Activated CD8-positive, alpha-beta memory T cell treated with anti-CD3 and anti-CD28 coated beads for 4 hours (primary cell): ENCODE measurements around the gene HNRNPR.
A peak's percentile ranks its signal among the peaks of the same experiment; 100 is the strongest.
"Not testable (repeated sequence)": the region's sequence is repeated elsewhere in the genome, so short reads cannot be mapped to it uniquely, and the experiment has no call there.

Experiments
- DNase-seq, 2 donors: peaks; one replicate each; pipeline ENCODE4 v3.0.0-alpha.2; 2020; ENCODE audit warnings: low read depth in 2 of 2

HNRNPR gene

GRCh38 chr1:23344111-23344986 is at the start of gene HNRNPR:
Gene HNRNPR, minus strand, starts transcription at chr1:23344284. Its CDS starts 3,276 bp downstream, at chr1:23341008.
- DNase-seq: peak; percentile 97 to 98

DNA sequence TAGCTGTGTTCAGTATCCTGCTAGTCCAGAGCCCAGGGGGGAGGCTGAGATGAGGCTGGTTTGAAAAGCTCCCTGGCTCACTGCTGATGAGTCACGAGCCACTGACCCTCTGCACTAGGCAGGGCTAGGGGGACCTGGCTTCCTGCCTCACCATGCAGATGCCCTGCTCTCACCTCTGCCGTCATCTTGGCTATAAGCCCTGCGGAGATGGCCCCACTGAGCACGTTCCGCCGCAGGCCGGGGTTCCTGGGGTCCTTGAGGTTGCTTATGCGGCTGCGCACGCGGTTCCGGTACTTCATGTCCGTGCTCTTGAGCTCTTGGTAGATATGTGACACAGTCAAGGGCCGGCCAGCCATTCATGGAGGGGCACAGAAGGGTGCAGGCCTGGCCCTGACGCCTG is 49.6 kb upstream of the HNRNPR start:
- DNase-seq: no peak

DNA sequence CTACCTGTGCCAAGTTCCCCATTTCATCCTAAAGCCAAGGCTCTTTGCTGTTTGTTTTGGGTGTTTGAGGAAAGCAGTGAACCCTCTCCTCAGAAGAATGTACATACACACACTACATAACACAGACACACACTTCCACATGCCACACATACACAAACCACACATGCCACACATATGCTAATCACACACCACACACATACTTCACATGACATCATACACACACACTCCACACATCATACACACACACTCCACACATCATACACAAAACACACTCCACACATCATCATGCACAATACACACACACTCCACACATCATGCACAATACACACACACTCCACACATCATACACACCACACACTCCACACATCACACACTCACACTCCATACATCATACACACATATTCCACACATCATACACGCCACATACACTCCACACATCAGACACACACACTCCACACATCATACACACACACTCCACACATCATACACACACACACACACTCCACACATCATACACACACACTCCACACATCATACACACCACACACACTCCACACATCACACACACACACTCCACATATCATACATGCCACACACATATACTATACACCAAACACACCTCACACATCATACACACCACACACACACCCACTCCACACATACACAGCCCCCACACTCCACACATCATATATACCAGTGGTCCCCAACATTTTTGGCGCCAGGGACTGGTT is 48.2 kb upstream of the HNRNPR start:
- no peak for DNase-seq

DNA sequence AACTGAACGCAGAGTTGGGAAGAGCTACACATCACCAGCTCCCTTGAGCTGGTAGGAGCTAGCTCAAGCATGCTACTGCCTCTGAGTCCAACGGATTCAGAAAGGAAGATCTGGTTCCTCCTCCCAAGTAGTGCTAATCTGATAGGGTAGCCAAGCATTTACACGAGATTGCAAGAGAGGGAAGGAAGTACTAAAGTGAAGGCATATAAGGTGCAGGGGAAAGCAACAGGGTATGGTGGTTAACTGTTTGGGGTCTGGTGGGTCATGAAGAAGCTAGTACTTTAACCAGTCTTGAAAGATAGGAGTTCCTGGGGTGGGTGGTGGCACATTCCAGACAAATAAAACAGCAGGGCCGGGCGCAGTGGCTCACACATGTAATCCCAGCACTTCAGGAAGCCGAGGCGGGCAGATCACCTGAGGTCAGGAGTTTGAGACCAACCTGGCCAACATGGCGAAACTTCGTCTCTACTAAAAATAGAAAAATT is 45.8 kb upstream of the HNRNPR start:
- no peak for DNase-seq

GRCh38 chr1:23387494-23387893 is 43.4 kb upstream of the HNRNPR start:
- DNase-seq: no peak

- DNase-seq: no peak
Observed at GRCh38 chr1:23385119-23385621, 41.1 kb upstream of the HNRNPR start.

- no peak for DNase-seq
Observed at GRCh38 chr1:23384312-23385058, 40.4 kb upstream of the HNRNPR start.

- DNase-seq: no peak
Observed at GRCh38 chr1:23383577-23384311, 39.7 kb upstream of the HNRNPR start.

GRCh38 chr1:23381233-23381885 is 37.3 kb upstream of the HNRNPR start:
- no peak for DNase-seq

GRCh38 chr1:23380719-23381118 is 36.6 kb upstream of the HNRNPR start:
- DNase-seq: no peak

- not testable (repeated sequence) for DNase-seq
Observed at GRCh38 chr1:23380236-23380635, 36.2 kb upstream of the HNRNPR start.

GRCh38 chr1:23376890-23377811 is 33.1 kb upstream of the HNRNPR start:
- DNase-seq: no peak

DNA sequence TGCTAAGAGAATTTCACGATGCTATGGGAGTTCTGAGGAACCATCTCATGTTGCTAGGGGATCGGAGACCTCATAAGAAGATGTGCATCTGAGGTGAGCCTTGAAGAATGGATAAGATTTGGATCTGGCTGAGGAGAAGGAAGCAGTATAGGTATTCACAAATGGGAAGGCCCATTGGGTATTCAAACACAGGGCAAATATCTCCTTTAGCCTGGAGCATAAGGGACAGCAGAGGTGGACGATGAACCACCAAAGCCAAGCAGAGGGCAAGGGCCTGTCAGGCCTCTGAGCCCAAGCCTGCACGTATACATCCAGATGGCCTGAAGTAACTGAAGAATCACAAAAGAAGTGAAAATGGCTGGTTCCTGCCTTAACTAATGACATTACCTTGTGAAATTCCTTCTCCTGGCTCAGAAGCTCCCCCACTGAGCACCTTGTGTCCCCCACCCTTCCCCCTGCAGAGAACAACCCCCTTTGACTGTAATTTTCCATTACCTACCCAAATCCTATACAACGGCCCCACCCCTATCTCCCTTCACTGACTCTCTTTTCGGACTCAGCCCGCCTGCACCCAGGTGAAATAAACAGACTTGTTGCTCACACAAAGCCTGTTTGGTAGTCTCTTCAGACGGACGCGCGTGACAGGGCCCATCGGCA is 30.1 kb upstream of the HNRNPR start:
- DNase-seq: not testable (repeated sequence)

DNA sequence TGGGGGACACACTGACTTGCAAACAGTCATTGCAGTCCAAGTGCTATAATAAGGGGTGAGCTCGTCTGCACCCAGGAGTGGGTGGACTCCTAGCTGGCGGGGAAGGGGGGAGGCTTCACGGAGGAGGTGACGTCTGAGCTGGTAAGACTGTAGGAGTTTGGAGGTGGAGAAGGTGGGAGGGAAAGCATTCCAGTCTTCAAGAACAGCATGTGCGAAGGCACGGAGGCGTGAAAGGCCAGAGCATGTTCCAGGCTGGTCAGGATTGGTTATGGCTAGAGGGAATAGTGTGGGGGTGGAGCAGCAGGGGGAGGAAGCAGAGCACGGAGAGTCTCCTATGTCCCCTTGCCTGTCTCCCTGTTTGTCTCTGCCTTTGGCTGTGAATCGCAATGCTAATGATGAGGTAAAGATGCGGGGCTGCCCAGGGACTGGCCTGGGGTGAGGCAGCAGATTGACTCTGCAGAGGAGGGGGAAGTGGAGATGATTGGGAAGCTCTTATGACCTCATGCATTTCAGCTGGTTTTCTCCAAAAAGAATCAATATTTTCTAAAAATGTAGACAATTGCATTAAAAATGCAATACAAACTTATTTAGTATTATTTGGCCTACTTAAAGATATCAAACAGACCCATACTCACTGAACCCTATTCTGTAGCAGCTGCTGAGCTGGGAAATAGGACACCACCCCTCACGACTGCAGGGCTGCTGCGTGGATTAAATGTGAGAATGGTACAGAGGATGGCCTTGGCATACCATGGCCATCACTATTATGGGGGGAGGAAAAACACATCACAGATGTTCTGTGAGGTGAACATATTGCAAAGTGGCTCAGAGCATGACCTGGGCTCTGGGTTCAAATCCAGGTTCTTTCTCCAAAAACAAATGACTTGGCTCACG is 28.1 kb upstream of the HNRNPR start:
- no peak for DNase-seq

DNA sequence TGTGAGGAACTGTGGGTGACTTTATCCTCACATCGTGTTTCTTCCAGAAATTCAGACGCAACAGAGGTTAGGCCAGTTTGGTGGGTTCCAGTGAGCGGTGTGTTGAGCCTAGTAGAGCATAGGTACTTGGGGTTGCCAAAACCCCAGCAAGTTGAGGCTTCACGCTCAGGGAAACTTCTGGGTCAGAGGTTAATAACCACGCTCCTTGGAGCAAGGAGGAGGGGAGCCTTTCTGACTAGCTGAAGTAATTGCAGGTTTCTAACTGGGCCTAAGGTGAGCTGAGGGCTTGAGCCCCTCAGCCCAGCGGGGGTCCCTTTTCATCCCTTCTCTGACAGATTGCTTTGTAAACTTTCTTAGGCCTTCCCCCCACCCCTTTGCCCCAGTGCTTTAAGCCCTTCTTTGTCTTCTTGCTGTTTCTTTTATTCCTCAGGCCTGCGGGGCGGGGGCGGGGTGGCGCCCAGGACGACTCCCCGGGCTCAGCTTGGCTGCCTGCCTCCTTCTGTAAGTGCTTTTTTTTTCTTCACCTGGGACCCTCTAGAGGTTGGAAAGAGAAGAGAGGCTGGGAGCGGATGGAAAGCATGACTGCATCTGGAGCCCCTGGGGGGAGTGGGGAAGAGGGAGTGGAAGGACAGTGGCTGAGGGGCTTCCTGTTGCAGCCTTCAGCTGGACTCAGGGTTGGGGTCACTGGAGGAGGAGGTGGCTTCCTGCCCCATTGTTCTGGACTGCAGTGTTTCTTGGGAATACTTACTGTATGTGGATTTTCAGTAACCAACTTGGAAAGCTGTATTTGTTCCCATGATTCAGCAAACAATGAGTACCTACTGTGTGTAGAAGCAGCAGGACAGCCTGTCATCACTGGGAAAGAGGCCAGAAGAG is 26.9 kb upstream of the HNRNPR start:
- DNase-seq: no peak

- no peak for DNase-seq
Observed at GRCh38 chr1:23370330-23370708, 26.2 kb upstream of the HNRNPR start.
